Choroid plexus epithelial cell (primary cell): ENCODE measurements around the gene DNAJC27.

Experiments used
- DNase-seq: peaks from one replicate; pipeline ENCODE4 v3.0.0-alpha.2; 2010; ENCODE audit warnings: low read depth
- H3K4me3 ChIP-seq: 2 replicates; pipeline ENCODE4 v1.5.1; 2011; ENCODE audit warnings: low read depth, mild to moderate bottlenecking, control low read depth, low read length, moderate library complexity
- CTCF ChIP-seq: conservative IDR thresholded peaks from 2 replicates; pipeline ENCODE4 v1.5.1; 2011; ENCODE audit warnings: low read depth, mild to moderate bottlenecking, control low read depth, inconsistent platforms, low read length, moderate library complexity

Gene DNAJC27

DNA sequence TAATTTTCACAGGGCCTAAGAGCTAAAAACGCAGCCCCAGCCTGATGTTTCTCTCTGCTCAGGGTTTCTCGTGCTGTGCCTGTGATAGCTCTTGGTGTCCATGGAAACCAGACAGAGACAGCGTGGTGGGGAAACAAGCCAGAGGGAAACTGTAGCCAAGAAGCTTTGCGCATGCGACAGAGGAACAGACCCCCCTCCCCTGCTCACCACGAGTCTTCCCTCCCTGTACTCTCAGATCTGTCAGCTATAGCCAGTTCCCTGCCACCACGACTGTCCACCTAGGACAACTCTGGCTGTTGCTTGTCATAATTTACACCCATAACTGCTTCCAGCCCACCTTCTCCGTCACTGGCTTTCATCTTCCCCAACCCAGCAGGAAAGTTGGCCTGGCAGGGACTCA is 13.2 kb upstream of the DNAJC27 start:
- peak; percentile 47 for DNase-seq
- TF ChIP-seq CTCF: no peak

DNA sequence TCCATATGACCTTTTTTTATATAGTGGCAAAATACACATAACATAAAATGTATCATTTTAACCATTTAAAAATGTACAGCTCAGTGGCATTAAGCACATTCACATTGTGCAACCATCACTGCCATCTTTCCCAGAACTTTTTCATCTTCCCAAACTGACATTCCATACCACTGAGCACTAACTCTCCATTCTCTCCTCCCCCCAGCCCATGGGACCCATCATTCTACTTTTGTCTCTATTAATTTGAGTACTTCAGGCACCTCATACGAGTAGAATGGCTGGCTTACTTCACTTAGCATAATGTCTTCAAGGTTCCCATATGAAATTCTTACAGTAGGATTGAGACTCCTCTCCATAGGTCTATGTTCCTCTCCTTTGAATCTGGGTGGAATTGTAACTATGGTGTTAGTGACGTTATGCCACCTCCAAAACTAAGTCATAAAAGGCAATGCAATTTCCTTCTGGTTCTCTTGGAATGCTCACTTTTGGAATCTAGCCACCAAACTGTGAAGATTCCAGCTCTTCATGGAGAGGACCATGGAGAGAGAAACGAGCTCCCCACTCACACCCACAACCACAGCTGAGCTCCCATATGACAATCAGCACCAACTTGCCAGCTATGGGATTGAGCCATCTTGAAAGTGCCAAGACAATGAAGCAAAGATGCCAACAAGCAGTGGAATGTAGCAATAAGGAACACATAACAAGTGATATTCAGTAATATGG is 9.8 kb upstream of the DNAJC27 start:
- H3K4me3 ChIP-seq: no peak overlapping the region
- no peak for DNase-seq
- no peak for TF ChIP-seq CTCF

More for the DNA sequence above, 13.2 kb upstream of the DNAJC27 start:
- no peak overlapping the region for H3K4me3 ChIP-seq

GRCh38 chr2:24978661-24979060 is 6.9 kb upstream of the DNAJC27 start:
- TF ChIP-seq CTCF: no peak
- no peak for DNase-seq
- no peak overlapping the region for H3K4me3 ChIP-seq

DNA sequence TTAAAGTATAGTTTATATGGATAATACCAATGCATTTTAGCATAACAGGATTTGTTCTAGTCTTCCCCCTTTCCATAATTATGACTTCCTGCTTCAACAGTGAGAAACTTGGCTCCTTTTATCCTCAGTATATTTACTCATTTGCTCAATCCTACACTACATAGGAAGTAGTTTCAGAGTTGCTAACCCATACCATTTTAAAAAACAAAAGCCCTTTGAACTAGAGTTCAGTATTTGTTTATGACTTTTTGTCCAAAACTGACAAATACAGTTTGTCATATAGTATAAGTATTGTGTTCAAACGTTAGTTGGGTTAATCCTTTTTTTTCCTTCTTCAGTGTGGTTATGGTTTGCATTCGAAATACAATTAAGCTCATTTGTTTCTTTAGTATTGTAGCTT is 5.9 kb upstream of the DNAJC27 start:
- TF ChIP-seq CTCF: no peak
- H3K4me3 ChIP-seq: no peak overlapping the region
- DNase-seq: no peak

- TF ChIP-seq CTCF: no peak
- DNase-seq: no peak
- no peak overlapping the region for H3K4me3 ChIP-seq
Measured at GRCh38 chr2:24973812-24974211, 2.1 kb upstream of the DNAJC27 start.

DNA sequence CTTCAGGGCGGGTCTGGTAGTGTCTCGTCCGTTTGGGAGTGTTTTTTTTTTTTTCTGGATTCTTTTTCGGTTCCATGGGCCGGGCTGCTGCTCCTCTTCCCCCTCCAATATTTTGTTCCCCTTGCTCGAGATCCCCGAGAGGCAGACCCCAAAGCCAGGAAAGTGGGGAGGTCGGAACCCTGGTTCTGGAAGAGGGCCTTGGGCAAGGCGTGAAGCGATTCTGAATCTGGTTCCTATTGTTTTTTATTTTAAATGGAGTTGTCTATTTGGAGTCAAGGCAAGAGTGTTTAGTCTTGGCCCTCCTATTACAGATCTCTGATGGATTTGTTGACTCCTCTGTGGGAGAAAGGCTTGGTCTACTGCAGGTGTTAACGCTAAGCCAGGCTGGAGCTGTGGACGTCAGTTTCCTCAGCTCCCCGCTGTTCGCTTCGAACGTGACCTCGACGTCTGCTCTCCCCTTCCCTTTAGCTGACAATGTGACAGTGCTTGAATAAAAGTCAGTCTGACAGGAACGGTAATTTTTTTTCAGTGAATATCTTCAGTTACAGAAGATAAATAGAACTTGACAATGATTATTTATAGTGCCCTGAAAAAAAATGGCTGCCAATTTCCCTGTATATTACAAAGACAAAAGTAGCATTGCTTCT is 683 bp upstream of the DNAJC27 start:
- peak overlapping the region; percentile 84 for H3K4me3 ChIP-seq
- peak; percentile 64 for DNase-seq
- no peak for TF ChIP-seq CTCF

DNA sequence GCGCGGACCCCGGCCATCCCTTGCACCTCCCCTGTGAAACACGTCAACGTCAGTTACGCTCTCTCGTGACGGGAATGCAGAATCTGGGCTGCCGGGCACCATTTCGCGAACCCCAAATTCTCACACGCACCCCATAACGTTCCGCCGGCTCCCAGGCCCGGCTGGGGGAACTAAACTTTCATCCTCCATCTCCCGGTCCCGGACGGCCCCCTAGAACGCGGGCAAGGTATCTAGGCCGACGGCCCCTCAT is 544 bp downstream of the DNAJC27 start:
- H3K4me3 ChIP-seq: peak overlapping the region; percentile 84
- DNase-seq: no peak
- TF ChIP-seq CTCF: no peak
